Nephron (organoid): ENCODE measurements around the gene PLCL2.

ENCODE experiments used
- H3K27ac Mint-ChIP-seq, 3 experiments: 2 replicates each; pipeline ENCODE4 v1.8.0; 2020; ENCODE audit warnings: mixed read lengths in 3 of 3, mild to moderate bottlenecking in 2 of 3, moderate library complexity in 1 of 3
- H3K27me3 Mint-ChIP-seq: 2 replicates; pipeline ENCODE4 v1.8.0; 2021; ENCODE audit warnings: low read depth, mild to moderate bottlenecking, moderate library complexity, mixed read lengths
- H3K36me3 Mint-ChIP-seq: 2 replicates; pipeline ENCODE4 v1.8.0; 2020; ENCODE audit warnings: low read depth, mixed read lengths
- H3K4me1 Mint-ChIP-seq: 2 replicates; pipeline ENCODE4 v1.8.0; 2020; ENCODE audit warnings: mixed read lengths
- H3K4me3 Mint-ChIP-seq, 3 experiments: 2 replicates each; pipeline ENCODE4 v1.8.0; 2020; ENCODE audit warnings: mild to moderate bottlenecking in 3 of 3, mixed read lengths in 3 of 3, moderate library complexity in 2 of 3
- H3K9me3 Mint-ChIP-seq: 2 replicates; pipeline ENCODE4 v1.8.0; 2020; ENCODE audit warnings: mixed read lengths
- TF ChIP-seq, protein P1 (sequence below), 3 experiments: fragments of 200-600 bp; sonication (generic); IDR thresholded peaks; one replicate each; pipeline ENCODE4 v1.5.0; 2021; ENCODE audit warnings: antibody characterized with exemption in 3 of 3; ENCODE audit not compliant: unreplicated experiment in 3 of 3

Gene PLCL2

DNA sequence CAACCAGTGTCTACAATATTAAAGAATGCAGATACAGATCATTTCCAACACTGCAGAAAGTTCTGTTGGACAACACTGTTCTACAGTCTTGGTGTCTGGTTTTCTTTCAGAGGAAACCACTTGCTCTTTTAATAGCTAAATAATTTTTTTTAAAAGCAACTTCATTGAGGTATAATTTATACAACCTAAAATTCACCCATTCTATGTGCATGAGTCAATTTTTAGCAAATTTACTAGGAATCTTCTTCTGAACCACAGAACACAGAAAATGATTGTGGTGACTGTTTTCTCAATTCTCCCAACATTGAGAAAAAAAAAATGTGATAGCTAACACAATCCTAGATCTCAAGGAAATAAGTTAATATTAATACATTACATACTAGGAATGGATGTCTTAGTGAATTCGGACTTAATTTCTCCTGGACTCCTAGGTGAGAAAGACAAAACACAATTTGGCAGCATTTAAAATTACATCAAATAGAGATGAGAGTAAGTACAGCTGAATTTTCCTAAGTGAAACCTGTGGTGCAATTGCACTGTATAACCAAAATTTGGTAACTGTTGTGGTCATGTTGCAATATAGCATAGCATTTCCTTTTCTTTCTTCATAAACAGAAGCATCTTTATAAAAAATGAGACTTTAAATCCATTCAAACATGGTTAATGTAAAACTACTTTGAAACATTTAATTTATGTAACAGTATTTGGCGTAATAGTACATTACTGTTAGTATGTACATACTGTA lies 15.3 kb upstream of the PLCL2 start:
- no peak overlapping the region for H3K27ac Mint-ChIP-seq
- no peaks in the 10 kb centered on the region for H3K9me3 Mint-ChIP-seq
- H3K27me3 Mint-ChIP-seq = peaks cover 3% of the 10 kb centered on the region
- H3K4me1 Mint-ChIP-seq = peaks cover 17% of the 10 kb centered on the region
- H3K4me3 Mint-ChIP-seq = no peak overlapping the region
- TF ChIP-seq, protein P1, sequence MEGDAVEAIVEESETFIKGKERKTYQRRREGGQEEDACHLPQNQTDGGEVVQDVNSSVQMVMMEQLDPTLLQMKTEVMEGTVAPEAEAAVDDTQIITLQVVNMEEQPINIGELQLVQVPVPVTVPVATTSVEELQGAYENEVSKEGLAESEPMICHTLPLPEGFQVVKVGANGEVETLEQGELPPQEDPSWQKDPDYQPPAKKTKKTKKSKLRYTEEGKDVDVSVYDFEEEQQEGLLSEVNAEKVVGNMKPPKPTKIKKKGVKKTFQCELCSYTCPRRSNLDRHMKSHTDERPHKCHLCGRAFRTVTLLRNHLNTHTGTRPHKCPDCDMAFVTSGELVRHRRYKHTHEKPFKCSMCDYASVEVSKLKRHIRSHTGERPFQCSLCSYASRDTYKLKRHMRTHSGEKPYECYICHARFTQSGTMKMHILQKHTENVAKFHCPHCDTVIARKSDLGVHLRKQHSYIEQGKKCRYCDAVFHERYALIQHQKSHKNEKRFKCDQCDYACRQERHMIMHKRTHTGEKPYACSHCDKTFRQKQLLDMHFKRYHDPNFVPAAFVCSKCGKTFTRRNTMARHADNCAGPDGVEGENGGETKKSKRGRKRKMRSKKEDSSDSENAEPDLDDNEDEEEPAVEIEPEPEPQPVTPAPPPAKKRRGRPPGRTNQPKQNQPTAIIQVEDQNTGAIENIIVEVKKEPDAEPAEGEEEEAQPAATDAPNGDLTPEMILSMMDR (IDR thresholded peaks at IDR 0.05; ENCODE audit: unreplicated experiment in 3 of 3) = no peak
- H3K36me3 Mint-ChIP-seq = no peaks in the 10 kb centered on the region

DNA sequence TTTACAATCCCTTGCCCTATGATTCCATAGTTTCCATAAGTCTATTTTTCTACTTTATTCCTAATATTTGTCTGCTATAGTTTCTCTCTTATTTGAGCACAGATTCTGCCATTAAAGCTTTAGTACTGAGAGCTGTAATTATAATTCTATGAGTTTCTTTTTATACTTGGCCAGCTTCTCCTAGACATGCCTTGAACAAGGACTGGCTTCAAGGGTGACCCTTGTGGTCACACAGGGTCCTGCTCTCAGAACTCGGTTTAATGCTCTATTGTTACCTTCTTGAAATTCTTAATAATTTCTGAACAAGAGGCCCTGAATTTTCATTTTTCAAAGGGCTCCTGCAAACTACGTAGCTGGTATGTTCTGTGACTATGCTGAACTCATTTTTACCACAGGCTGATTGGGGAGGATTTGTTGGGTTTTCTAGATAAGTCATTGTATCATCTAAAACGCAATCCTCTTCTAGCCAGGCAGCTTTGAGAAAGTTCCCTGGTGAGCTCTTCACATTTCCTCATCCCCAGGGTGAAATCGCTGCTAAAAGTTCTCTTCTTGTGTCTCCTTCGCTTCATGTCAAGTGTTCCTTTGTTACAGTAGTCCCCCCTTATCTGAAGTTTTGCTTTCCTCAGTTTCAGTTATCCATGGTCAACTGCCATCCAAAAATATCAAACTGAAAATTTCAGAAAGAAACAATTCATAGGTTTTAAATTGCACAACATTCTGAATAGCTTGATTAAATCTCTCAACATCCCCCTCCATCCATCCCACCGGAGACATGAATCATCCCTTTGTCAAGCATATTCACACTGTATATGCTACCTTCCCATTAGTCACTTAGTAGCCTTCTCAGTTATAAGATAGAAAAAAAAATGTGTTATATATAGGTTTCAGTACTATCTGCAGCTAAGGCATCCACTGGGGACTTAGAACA lies 12.6 kb upstream of the PLCL2 start:
- Mint-ChIP-seq H3K27me3 (no peaks in the 10 kb centered on the region), H3K27ac (no peak overlapping the region), H3K9me3 (no peaks in the 10 kb centered on the region), H3K4me1 (peaks cover 21% of the 10 kb centered on the region), H3K4me3 (no peak overlapping the region), H3K36me3 (no peaks in the 10 kb centered on the region)
- TF ChIP-seq, protein P1 (IDR thresholded peaks at IDR 0.05; ENCODE audit: unreplicated experiment in 3 of 3) = peak in 1 of 3 experiments; percentile 10

DNA sequence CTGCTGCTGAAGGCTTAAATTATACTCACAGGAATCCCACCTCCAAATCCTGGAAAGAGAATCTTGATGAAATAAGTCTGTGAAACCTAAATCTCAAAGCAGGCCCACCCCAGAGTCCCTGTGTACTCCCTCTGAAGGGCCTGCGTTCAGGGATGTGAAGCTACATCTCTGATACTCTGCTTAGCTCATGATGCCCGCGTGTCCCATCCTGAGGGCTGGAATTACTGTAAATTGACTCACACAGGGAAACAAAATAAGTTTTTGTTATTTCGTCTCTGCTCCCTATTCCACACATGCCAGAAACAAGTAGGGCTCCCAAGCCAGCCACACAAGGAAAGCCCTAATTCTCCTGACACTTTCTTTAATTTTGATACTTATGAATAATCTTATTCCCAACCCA lies 10.9 kb upstream of the PLCL2 start:
- no peaks in the 10 kb centered on the region for H3K9me3 Mint-ChIP-seq
- H3K4me1 Mint-ChIP-seq = peaks cover 32% of the 10 kb centered on the region
- H3K36me3 Mint-ChIP-seq = no peaks in the 10 kb centered on the region
- H3K27me3 Mint-ChIP-seq = no peaks in the 10 kb centered on the region
- no peak overlapping the region for H3K4me3 Mint-ChIP-seq
- H3K27ac Mint-ChIP-seq = no peak overlapping the region
- TF ChIP-seq, protein P1 (IDR thresholded peaks at IDR 0.05; ENCODE audit: unreplicated experiment in 3 of 3) = no peak

DNA sequence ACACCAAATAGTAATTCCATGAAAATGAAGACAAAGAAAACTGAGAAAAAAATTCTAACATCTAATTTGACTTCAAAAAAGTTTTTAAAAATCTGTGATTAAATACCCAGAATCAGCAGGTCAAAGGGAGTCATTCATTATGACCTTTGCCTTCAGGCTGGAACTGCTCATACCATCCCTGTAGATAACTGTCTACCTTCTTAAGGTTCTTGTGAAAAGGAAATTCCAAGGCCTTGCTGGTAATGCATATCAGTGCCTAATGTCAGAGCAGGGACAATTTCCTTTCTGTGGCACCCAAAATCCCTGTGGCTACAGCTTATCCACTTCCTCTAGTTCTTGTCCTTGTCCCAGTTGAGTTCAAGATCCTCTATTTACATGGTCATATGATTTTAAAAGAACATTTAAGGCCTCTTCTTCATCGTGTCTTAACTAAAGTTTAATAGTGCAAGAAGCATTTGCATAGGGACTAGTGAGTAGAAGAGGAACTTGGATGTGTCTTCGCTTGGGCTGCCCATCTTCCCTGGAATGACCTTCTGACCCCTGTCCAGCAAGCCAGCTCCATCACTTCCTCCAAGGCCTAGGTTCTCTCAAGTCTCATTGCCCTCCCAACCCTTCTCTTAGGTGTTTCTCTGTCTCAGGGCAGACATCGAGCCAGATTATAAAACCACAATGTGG lies 8.7 kb upstream of the PLCL2 start:
- Mint-ChIP-seq H3K36me3 (no peaks in the 10 kb centered on the region), H3K4me1 (peaks cover 32% of the 10 kb centered on the region), H3K4me3 (no peak overlapping the region), H3K27ac (no peak overlapping the region), H3K9me3 (no peaks in the 10 kb centered on the region), H3K27me3 (no peaks in the 10 kb centered on the region)
- TF ChIP-seq, protein P1 (IDR thresholded peaks at IDR 0.05; ENCODE audit: unreplicated experiment in 3 of 3) = no peak

DNA sequence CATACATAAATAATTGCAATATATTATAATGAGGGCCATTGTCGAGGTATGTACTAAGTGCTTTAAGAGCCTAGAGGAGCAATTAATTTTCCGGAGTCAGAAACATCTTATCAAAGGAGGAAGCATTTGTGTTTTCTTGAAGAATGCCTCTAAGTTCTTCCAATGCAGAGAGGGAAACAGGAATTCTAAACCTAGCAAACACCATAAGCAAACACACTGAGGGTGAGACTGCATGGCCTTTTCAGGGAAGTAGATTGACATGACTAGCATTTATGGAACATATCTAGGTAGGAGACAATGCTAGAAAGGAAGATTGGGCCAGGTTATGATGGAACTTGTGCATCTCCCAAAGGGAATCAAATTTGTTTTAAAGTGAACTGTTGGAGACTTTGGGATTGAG lies 7.2 kb upstream of the PLCL2 start:
- H3K27me3 Mint-ChIP-seq = no peaks in the 10 kb centered on the region
- peaks cover 45% of the 10 kb centered on the region for H3K4me1 Mint-ChIP-seq
- H3K27ac Mint-ChIP-seq = peak overlapping the region; percentile 6 to 13 (median 11)
- H3K9me3 Mint-ChIP-seq = no peaks in the 10 kb centered on the region
- TF ChIP-seq, protein P1 (IDR thresholded peaks at IDR 0.05; ENCODE audit: unreplicated experiment in 3 of 3) = no peak
- no peaks in the 10 kb centered on the region for H3K36me3 Mint-ChIP-seq
- H3K4me3 Mint-ChIP-seq = no peak overlapping the region
